Measurements from ENCODE around the gene MRPS18B.

The MRPS18B gene

DNA sequence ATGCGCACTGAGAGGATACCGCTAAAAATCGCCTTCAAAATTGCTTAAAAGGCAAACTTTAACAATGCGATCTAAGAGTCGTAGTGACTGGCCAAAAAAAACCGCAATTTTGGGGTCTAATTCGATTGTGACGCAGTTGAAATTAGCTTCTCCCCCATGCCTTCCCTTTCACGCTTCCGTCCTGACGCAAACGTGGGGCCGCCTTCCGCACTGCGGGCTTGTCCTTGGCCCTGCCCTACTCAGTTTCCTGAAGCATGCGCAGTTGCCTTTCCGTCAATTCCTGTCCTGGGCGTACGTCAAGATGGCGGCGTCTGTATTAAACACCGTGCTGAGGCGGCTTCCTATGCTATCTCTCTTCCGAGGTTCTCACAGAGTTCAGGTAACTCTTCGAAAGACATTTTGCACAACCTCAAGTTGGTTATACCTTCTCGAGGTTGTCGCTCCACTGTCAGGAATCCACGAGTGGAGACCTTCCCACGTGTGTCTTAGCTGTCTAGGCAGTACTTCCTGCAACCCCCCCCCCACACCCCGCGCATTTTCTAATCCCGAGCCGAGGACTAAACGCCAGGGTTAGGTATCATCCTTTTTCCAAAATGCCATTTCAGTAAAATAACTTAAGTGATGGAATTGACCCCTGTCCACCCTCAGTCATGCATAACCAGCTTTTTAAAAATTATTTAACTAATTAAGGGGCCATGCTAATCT, at the start of gene MRPS18B:
MRPS18B (plus strand) TSS at position 276 of the 705 bp plus-strand sequence; CDS start at position 302, 26 bp downstream.
- DNase-seq (ENCODE audit: low read depth in 2 of 2, low spot score in 1 of 2): peak; percentile 93 to 97

DNA sequence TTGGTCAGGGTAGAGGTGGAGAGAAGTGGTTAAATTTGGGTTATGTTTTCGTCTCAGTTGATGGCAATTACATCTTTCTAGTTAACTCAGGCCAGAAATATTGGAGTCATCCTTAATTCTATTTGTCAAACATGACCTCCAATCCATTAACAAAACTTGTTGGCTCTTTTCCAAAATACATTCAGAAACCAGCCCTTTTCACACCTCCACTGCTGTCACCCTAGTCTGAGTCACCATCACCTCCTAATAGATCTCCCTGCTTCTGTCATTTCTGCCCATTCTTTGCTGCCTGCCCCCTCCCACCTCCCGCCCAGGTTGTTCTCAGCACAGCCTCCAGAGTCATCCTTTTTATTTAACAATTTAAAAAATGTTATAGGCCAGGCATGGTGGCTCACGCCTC, 49.4 kb upstream of the MRPS18B start:
- DNase-seq (ENCODE audit: low read depth in 2 of 2, low spot score in 1 of 2): no peak

DNA sequence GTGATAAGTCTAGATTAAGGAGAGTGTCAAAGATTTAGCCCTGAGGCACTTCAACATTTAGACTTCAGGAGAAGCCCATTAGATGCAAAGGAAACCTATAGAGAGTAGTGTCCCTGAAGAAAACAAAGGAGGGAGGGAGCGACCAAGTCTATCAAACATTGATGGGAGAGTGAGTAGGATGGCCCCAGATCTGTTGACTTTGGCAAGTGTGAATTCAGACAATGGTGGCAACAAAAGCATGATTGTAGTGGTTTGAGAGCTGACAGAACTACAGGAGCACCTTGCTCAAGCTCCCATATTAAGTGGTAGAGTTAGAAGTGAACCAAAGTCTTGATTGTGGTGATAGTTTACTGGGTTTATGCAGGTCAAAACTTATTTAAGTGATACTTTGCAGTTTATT, 47.4 kb upstream of the MRPS18B start:
- no peak for DNase-seq (ENCODE audit: low read depth in 2 of 2, low spot score in 1 of 2)

DNA sequence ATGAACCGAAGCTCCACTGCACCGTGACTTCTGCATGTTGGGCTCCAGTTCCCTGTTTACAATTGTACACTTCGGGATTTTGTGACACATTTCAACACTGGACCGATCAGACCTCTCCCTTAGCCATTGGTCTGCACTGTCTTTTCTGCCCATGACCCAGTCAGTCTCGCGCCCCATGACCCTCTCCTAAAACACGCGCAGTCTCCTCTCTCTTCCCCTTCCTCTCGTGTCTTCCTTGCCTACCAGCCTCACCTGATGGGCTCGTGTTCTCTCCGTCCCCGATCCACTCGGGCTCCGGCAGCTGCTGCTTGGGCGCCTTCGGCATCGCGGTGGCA, 46.9 kb upstream of the MRPS18B start:
- no peak for DNase-seq (ENCODE audit: low read depth in 2 of 2, low spot score in 1 of 2)

DNA sequence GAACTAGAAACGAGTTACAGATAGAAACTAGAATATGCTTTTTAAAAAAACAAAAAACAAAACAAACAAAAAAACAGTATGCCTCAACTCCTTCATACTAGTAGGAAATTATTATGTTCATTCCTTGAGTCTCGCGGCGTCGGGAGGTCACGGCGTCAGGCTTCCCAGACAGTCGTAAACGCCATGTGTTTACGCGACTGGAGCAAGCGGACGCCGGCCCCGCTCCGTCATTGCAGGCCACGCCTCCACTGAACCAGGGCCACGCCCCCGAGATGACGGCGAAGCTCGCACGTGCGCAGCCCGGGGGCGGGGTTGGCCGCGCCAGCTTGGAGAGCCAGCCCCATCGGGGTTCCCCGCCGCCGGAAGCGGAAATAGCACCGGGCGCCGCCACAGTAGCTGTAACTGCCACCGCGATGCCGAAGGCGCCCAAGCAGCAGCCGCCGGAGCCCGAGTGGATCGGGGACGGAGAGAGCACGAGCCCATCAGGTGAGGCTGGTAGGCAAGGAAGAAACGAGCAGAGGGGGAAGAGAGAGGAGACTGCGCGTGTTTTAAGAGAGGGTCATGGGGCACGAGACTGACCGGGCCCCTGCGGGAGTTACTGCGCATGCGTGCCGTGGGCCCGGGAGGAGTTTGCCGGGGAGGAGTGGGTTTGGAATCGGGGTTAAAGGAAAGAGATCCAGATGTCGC, 46.4 kb upstream of the MRPS18B start, which contains the start of gene ABCF1:
ABCF1 (plus strand) TSS at position 368 of the 687 bp plus-strand sequence; CDS start at position 414, 46 bp downstream.
- DNase-seq (ENCODE audit: low read depth in 2 of 2, low spot score in 1 of 2): peak; percentile 99

DNA sequence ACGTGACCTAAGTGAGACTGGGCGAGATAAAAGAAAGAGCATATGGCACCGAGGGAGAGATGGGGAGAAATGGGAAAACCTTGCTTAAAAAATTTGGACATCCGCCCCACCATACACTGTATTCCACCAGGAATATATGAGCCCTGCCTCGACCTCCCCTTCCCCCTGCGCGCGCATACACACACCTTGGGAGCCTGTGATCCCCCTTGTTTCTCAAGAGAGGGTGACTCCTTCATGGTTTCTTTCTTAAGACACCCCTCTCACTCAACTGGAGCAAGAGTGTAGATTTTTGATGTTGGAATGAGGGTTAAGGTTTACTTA, 45.9 kb upstream of the MRPS18B start:
- DNase-seq (ENCODE audit: low read depth in 2 of 2, low spot score in 1 of 2): no peak

DNA sequence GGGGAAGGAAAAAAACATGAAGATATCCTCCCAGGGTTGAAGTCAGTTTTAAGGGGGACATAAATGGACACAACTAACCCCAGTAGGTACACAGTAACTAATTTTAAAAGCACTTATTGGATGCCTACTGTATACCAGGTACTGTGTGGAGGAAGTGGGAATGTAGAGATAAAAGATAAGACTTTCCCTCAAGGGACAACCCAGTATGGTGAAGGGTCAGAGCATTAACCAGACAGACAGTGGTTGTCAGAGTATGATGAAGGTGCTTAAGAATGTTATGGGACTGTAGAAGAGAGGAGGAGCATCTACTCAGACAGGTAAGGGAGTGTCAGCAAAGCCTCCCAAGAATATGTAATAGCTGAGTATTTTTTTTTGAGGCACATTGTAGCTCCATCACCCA, 45.5 kb upstream of the MRPS18B start:
- DNase-seq (ENCODE audit: low read depth in 2 of 2, low spot score in 1 of 2): no peak

DNA sequence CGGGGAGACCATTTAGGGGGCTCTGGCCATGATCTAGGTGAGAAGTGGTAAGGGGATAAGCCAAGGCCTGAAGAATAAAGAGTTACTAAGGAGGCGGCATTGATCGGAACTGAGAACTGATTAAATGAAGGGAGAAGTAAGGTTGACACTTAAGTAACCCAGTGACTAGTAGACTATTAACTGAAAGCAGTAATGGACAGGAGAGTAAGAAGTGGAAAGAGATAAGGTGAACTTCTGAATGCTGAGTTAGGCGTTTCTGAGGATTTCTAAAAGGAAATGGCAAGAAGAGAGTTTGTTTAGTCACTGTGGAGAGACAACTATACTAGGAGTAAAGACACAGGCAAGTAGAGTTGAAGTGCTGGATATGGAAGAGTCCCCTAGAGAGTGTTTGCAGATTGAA, 44.5 kb upstream of the MRPS18B start:
- no peak for DNase-seq (ENCODE audit: low read depth in 2 of 2, low spot score in 1 of 2)

DNA sequence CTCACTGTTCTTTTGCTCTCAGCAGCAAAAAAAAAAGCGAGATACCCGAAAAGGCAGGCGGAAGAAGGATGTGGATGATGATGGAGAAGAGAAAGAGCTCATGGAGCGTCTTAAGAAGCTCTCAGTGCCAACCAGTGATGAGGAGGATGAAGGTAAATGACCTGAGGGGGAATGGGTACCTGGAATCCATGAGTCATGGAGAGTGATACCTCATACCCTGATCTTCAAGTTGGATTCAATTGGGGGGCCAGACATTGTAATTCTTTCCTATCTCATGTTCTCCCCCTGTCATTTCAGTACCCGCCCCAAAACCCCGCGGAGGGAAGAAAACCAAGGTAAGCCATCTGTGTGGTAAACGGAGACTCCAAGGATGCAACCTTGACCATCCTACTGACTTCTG, 39.6 kb upstream of the MRPS18B start:
- DNase-seq (ENCODE audit: low read depth in 2 of 2, low spot score in 1 of 2): no peak

DNA sequence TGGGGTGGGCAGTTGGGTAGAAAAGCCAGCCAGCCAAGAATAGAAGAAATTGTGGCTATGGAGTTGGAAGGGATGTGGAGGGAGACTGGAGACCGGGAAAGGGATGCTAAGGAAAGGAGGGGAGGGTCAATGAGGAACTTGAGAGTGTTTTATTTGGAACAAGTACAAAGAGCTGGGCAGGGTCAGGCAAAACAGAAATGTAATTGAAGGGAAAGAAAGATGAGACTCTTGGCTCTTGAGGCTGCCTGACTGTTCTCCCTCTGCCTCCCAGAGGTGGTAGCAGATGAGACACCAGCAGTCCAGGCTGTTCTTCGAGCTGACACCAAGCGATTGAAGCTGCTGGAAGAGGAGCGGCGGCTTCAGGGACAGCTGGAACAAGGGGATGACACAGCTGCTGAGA, 33.7 kb upstream of the MRPS18B start:
- DNase-seq (ENCODE audit: low read depth in 2 of 2, low spot score in 1 of 2): no peak

DNA sequence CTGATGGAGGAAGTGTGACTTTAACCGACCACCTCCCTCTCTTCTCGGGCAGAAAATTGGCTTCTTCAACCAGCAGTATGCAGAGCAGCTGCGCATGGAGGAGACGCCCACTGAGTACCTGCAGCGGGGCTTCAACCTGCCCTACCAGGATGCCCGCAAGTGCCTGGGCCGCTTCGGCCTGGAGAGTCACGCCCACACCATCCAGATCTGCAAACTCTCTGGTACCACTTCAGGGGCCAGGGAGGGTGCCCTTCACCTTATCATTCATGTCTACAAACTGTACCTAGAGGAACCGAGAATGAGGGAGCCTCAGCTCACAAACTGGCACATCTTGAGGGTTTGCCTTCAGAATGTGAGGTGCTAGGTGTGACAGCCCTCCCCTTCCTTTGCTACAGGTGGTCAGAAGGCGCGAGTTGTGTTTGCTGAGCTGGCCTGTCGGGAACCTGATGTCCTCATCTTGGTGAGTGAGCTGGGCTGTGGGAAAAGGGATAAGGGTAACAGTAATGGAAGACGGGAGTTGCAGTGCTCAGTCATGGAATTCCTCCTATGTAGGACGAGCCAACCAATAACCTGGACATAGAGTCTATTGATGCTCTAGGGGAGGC, 27.8 kb upstream of the MRPS18B start:
- no peak for DNase-seq (ENCODE audit: low read depth in 2 of 2, low spot score in 1 of 2)

DNA sequence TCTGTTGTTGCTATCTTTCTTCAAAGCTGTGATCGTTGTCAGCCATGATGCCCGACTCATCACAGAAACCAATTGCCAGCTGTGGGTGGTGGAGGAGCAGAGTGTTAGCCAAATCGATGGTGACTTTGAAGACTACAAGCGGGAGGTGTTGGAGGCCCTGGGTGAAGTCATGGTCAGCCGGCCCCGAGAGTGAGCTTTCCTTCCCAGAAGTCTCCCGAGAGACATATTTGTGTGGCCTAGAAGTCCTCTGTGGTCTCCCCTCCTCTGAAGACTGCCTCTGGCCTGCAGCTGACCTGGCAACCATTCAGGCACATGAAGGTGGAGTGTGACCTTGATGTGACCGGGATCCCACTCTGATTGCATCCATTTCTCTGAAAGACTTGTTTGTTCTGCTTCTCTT, 27.1 kb upstream of the MRPS18B start:
- no peak for DNase-seq (ENCODE audit: low read depth in 2 of 2, low spot score in 1 of 2)

DNA sequence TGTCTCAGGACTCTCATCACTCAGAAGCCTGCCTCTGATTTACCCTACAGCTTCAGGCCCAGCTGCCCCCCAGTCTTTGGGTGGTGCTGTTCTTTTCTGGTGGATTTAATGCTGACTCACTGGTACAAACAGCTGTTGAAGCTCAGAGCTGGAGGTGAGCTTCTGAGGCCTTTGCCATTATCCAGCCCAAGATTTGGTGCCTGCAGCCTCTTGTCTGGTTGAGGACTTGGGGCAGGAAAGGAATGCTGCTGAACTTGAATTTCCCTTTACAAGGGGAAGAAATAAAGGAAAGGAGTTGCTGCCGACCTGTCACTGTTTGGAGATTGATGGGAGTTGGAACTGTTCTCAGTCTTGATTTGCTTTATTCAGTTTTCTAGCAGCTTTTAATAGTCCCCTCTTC, 26.6 kb upstream of the MRPS18B start:
- DNase-seq (ENCODE audit: low read depth in 2 of 2, low spot score in 1 of 2): no peak

DNA sequence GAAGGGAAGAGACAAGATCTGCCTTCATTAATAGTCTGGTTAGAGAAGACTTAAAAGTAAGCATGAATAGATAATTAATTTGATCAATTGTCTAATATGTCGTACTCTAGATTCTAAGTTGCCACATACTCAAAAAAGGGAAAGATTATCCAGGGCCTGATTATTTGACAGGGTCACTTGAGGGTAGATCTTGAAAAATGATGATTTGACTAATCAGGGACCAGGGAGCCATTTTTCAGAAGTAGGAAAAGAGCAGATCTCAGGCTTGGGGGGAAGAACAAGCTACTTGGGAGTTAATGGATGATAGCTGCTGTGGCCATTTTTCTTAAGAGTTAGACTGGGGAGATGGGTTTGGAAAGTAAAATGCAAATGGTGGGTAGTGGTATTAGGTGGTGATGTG, 25.4 kb upstream of the MRPS18B start:
- DNase-seq (ENCODE audit: low read depth in 2 of 2, low spot score in 1 of 2): no peak

DNA sequence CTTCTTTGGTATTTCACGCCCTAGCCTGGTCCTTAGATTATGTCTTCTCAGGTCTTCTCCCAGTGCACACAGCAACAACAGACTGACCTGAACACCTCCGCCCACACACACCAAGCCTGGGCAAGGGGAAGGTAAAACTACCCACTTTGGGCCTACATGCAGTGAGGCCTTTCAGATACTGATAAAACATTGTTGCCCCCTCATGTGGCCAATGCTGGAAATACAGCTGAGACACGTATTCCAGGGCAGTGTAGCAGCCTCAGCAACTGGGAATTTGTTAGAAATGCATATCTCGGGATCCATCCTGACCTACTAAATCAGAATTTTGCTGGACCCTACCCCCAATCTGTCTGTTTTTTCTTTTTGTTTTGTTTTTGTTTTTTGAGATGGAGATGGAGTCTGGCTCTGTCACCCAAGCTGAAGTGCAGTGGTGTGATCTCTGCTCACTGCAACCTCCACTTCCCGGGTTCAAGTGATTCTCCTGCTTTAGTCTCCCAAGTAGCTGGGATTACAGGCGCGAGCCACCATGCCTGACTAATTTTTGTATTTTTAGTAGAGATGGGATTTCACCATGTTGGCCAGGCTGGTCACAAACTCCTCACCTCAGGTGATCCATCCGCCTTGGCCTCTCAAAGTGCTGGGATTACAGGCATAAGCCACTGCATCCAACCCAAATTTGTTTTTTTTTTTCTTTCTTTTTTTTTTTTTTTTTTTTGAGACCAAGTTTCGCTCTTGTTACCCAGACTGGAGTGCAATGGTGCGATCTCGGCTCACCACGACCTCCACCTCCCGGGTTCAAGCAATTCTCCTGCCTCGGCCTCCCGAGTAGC, 20.1 kb upstream of the MRPS18B start:
- DNase-seq (ENCODE audit: low read depth in 2 of 2, low spot score in 1 of 2): peak; percentile 62 to 63

DNA sequence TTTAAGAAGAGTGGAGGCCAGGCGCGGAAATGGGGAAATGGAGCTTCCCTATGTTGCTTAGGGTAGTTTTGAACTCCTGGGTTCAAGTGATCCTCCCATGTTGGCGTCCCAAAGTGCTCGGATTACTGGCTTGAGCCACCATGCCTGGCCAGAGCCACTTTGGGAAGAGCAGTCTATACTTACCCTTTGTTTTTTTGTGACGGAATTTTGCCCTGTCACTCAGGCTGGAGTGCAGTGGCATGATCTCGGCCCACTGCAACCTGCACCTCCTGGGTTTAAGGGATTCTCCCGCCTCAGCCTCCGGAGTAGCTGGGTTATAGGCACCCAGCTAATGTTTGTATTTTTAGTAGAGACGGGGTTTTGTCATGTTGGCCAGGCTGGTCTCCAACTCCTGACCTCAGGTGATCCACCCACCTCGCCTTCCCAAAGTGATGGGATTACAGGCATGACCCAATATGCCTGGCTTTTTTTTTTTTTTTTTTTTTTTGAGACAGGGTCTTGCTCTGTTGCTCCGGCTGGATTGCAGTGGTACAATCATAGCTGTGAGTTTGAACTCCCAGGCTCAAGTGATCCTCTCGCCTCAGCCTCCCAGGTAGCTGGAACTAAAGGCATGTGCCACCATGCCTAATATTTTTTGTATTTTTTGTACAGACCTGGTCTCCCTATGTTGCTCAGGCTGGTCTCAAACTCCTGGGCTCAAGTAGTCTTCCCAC, 18.6 kb upstream of the MRPS18B start:
- DNase-seq (ENCODE audit: low read depth in 2 of 2, low spot score in 1 of 2): no peak

DNA sequence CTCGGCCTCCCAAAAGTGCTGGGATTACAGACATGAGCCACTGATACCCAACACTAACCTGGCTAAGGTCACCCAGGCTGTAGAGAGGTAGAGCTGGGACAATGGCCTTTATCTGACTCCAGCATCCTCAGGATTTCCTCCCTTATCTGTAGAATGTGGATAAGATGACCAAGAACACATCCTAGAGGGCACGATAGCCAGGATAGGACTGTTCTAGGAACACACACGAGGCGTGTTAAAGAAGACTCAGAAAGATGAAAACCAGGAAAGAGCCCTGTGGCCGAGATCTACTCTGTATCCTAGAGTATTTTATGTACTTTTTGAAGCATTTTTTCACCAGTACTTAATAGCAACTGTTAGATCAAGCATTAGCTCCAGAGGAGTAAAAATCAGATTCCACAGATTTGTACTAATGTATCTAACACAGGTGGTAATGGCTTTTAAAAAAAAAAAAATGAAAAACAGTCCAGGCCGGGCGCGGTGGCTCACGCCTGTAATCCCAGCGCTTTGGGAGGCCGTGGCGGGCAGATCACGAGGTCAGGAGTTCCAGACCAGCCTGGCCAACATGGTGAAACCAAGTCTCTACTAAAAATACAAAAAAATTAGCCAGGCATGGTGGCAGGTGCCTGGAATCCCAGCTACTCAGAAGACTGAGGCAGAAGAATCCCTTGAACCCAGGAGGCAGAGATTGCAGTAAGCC, 17.9 kb upstream of the MRPS18B start:
- DNase-seq (ENCODE audit: low read depth in 2 of 2, low spot score in 1 of 2): no peak

DNA sequence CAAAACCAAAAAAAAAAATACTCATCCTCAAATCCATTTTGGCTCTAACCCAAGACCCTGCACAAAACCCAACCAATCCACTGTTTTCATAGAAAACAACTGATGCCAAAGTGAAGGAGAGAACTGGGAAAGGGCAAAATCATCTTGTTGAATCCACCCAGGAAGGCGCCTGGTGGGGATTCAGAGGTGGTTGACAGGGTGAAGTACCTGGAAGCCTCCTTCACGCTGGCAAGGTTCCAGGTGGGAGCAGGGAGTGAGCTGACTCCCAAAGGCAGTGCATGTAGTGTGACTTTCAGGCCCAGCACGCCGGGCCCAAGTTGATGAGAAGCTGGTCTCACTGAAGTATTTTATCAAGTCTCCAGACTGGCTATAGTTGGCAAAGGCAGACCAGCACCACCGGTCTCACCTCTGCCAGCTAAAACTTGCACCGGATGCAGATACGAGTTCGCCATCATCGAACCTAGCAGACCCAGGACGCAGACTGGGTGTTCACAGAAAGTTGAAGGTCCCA, 17.1 kb upstream of the MRPS18B start:
- no peak for DNase-seq (ENCODE audit: low read depth in 2 of 2, low spot score in 1 of 2)

DNA sequence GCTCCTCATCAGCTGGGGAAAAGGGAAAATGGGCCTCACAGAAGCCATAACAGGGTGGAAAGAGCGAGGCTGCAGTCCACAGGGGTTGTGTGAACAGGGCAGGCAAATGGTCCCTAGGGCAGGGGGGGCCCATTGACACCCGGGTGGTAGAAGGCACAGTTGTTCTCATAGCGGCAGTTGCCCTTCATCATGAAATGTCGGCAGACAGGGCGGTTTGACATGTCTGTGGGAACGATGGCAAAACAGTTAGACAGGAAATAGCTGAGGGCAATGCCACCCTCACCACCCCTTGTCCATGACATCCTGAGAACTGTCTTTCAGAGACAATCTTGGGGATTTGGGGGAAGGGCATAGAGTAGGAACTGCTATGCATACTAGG, 16.2 kb upstream of the MRPS18B start:
- no peak for DNase-seq (ENCODE audit: low read depth in 2 of 2, low spot score in 1 of 2)

Measured in stimulated activated CD8-positive, alpha-beta memory T cell treated with anti-CD3 and anti-CD28 coated beads, Interleukin-4, amount 100 ng/mL, for 1 hour (primary cell).